HepG2 (cell line): ENCODE data around the gene KCNF1. TPM values are rescaled to one million over a fixed set of nuclear protein-coding genes. Genes with fewer than 3 reads are reported as not detected.
A peak's percentile ranks its signal among the peaks of the same experiment; 100 is the strongest.

Experiments
- CENPX ChIP-seq: sonication (generic); formaldehyde crosslinking; IDR thresholded peaks from 2 replicates; pipeline ENCODE4 v1.9.0; 2021; ENCODE audit warnings: mild to moderate bottlenecking, missing genetic modification reagents, moderate library complexity
- IRX3 ChIP-seq: sonication (generic); formaldehyde crosslinking; IDR thresholded peaks from 2 replicates; pipeline ENCODE4 v1.8.1; 2023; ENCODE audit warnings: mild to moderate bottlenecking, low read depth, missing genetic modification reagents, borderline replicate concordance
- MAZ ChIP-seq, 2 experiments: sonication (generic) in 1 of 2; formaldehyde crosslinking in 1 of 2; IDR thresholded peaks; 2 replicates each; pipeline versions ENCODE4 v1.5.0 to v1.6.1; 2012 to 2020; ENCODE audit warnings: low read depth in 2 of 2, mild to moderate bottlenecking in 2 of 2, borderline replicate concordance in 1 of 2, improper control_type of control experiment in 1 of 2, low read length in 1 of 2, missing genetic modification reagents in 1 of 2, moderate library complexity in 1 of 2
- MTA3 ChIP-seq: sonication (generic); formaldehyde crosslinking; IDR thresholded peaks from 2 replicates; pipeline ENCODE4 v1.4.0; 2020; ENCODE audit warnings: missing genetic modification reagents
- NR2C2 ChIP-seq: sonication (generic); formaldehyde crosslinking; IDR thresholded peaks from 2 replicates; pipeline ENCODE4 v1.4.0; 2020; ENCODE audit warnings: missing genetic modification reagents, mild to moderate bottlenecking, moderate library complexity, borderline replicate concordance
- NR2F1 ChIP-seq, 2 experiments: fragments of 450-650 bp in 1 of 2; formaldehyde crosslinking in 1 of 2; IDR thresholded peaks; 2 replicates each; pipeline versions ENCODE4 v1.5.0 to v1.6.1; 2016 to 2020; ENCODE audit warnings: mild to moderate bottlenecking in 1 of 2, missing compliant biosample characterization in 1 of 2, missing genetic modification reagents in 1 of 2, moderate library complexity in 1 of 2
- POLR2AphosphoS2 ChIP-seq: IDR thresholded peaks from 2 replicates; pipeline ENCODE4 v1.6.1; 2011; ENCODE audit warnings: low read depth, low read length, improper control_type of control experiment
- SIX4 ChIP-seq: sonication (generic); formaldehyde crosslinking; IDR thresholded peaks from 2 replicates; pipeline ENCODE4 v1.4.0; 2020; ENCODE audit warnings: missing genetic modification reagents
- SSRP1 ChIP-seq: IDR thresholded peaks from 2 replicates; pipeline ENCODE4 v1.6.1; 2016; ENCODE audit warnings: control low read depth
- YY1 ChIP-seq: IDR thresholded peaks from 2 replicates; pipeline ENCODE4 v1.6.1; 2011; ENCODE audit warnings: low read length, low read depth, moderate library complexity, mild to moderate bottlenecking; ENCODE audit not compliant: insufficient read depth, insufficient replicate concordance
- ZNF589 ChIP-seq: sonication (generic); formaldehyde crosslinking; conservative IDR thresholded peaks from 2 replicates; pipeline ENCODE4 v1.8.0; 2022; ENCODE audit warnings: mild to moderate bottlenecking, moderate library complexity, missing genetic modification reagents
- ZNF616 ChIP-seq: sonication (generic); formaldehyde crosslinking; IDR thresholded peaks from 2 replicates; pipeline ENCODE4 v1.5.0; 2020; ENCODE audit warnings: low read depth, mild to moderate bottlenecking, missing genetic modification reagents
- polyA plus RNA-seq, 8 experiments: library from polyadenylated mRNA; depleted of rRNA in 3 of 8; stranded (reverse) in 7 of 8; unstranded in 1 of 8; fragments of >200 nt; fragmentation: Illumina TruSeq in 4 of 8; extraction: Trizol in 4 of 8; gene quantifications; 2 replicates each; pipeline versions ENCODE4 v1.2.1 to v1.2.3, GENCODE V29; 2011 to 2016; ENCODE audit warnings: low read depth in 4 of 8, missing spikeins in 1 of 8, mixed read lengths in 1 of 8; ENCODE audit not compliant: insufficient read depth in 1 of 8
- total RNA-seq, 5 experiments: library from RNA; depleted of rRNA; stranded (reverse); fragments of >200 nt; fragmentation: Illumina TruSeq; extraction: Trizol; gene quantifications; 2 replicates each; pipeline ENCODE4 v1.2.3, GENCODE V29; 2016; ENCODE audit warnings: low read depth in 1 of 5
- TF ChIP-seq, protein P1 (sequence below): sonication (generic); formaldehyde crosslinking; IDR thresholded peaks from 2 replicates; pipeline ENCODE4 v1.4.0; 2020; ENCODE audit warnings: missing genetic modification reagents
- TF ChIP-seq, protein P2 (sequence below): sonication (generic); formaldehyde crosslinking; IDR thresholded peaks from 2 replicates; pipeline ENCODE4 v1.8.1; 2023; ENCODE audit warnings: mild to moderate bottlenecking, missing genetic modification reagents
- TF ChIP-seq, protein P3 (sequence below): sonication (generic); formaldehyde crosslinking; IDR thresholded peaks from 2 replicates; pipeline ENCODE4 v1.9.0; 2021; ENCODE audit warnings: missing genetic modification reagents, borderline replicate concordance

The KCNF1 gene
- total and polyA plus RNA-seq, 2 of the 13 experiments (the other 11 are each of a cell fraction or from before 2014, with no cell fraction given): 0.09 to 0.12 TPM

DNA sequence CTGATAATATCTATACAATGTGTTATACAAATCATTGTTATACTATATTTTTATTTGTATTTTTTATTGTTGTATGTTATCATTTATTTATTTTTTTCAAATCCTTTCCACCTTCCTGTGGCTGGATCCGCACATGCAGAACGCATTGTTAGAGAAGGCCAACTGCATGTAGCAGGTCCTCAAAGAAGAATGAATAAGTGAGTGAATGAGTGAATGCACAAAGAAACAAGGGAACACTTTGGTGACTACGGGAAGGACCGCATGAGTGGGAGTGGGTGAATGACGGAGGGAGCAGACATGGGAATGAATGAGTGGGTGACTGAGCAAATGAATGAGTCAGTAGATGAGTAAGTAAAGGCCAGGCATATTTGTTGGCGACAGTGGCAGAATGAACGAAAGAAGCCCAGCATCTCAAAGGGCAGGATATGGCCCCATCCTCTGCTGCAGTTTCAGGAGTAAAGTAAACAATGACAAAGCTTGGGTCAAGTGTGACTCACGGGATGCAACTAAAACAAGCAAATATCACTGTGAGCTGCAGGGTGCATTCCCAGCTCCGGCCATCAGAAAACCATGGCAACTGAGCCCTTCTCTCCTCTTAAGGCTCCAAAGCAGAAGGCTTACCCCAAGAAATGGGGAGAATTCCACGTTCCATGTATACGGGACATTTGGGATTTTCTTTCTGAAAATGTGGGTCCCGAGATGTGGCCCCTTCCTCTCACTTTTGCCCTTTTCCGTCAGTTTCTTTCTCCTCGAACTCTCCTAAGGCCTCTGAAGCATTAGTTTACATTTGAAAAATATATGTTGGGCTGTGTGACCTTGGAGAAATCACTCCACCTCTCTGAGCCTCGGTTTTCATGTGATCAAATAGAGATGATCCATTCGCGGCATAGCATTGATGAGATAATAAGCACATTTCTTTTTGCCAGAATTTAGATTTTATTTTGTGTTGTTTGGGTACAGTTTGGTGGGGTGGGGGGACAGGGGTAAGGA is 24.5 kb downstream of the KCNF1 start (continued):
- TF ChIP-seq, protein P1, sequence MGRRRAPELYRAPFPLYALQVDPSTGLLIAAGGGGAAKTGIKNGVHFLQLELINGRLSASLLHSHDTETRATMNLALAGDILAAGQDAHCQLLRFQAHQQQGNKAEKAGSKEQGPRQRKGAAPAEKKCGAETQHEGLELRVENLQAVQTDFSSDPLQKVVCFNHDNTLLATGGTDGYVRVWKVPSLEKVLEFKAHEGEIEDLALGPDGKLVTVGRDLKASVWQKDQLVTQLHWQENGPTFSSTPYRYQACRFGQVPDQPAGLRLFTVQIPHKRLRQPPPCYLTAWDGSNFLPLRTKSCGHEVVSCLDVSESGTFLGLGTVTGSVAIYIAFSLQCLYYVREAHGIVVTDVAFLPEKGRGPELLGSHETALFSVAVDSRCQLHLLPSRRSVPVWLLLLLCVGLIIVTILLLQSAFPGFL (CRISPR knock-in tag): no peak
- TF ChIP-seq MTA3 (CRISPR knock-in tag) (no peak), MAZ (IDR thresholded peaks at IDR 0.05; ENCODE audit: borderline replicate concordance, low read depth, low read length) (no peak; the same call in 1 of the 2 replicates), MAZ (CRISPR knock-in tag; IDR thresholded peaks at IDR 0.05; ENCODE audit: low read depth) (peak; percentile 43; the same call in 1 of the 2 replicates), IRX3 (no peak), NR2F1 (CRISPR knock-in tag; IDR thresholded peaks at IDR 0.05) (peak; percentile 86 to 94; a peak in 3 of 4 replicates), SSRP1 (no peak), NR2C2 (peak; percentile 65; the same call in 1 of the 2 replicates), CENPX (CRISPR knock-in tag) (no peak), ZNF589 (0 out of 2 replicates have a peak, but pooled peaks have one; percentile 37), ZNF616 (CRISPR knock-in tag) (no peak), YY1 (no peak), POLR2AphosphoS2 (no peak), SIX4 (CRISPR knock-in tag) (peak; percentile 56; the same call in 1 of the 2 replicates)
- TF ChIP-seq, protein P2, sequence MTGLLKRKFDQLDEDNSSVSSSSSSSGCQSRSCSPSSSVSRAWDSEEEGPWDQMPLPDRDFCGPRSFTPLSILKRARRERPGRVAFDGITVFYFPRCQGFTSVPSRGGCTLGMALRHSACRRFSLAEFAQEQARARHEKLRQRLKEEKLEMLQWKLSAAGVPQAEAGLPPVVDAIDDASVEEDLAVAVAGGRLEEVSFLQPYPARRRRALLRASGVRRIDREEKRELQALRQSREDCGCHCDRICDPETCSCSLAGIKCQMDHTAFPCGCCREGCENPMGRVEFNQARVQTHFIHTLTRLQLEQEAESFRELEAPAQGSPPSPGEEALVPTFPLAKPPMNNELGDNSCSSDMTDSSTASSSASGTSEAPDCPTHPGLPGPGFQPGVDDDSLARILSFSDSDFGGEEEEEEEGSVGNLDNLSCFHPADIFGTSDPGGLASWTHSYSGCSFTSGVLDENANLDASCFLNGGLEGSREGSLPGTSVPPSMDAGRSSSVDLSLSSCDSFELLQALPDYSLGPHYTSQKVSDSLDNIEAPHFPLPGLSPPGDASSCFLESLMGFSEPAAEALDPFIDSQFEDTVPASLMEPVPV (CRISPR knock-in tag): no peak
- TF ChIP-seq, protein P3, sequence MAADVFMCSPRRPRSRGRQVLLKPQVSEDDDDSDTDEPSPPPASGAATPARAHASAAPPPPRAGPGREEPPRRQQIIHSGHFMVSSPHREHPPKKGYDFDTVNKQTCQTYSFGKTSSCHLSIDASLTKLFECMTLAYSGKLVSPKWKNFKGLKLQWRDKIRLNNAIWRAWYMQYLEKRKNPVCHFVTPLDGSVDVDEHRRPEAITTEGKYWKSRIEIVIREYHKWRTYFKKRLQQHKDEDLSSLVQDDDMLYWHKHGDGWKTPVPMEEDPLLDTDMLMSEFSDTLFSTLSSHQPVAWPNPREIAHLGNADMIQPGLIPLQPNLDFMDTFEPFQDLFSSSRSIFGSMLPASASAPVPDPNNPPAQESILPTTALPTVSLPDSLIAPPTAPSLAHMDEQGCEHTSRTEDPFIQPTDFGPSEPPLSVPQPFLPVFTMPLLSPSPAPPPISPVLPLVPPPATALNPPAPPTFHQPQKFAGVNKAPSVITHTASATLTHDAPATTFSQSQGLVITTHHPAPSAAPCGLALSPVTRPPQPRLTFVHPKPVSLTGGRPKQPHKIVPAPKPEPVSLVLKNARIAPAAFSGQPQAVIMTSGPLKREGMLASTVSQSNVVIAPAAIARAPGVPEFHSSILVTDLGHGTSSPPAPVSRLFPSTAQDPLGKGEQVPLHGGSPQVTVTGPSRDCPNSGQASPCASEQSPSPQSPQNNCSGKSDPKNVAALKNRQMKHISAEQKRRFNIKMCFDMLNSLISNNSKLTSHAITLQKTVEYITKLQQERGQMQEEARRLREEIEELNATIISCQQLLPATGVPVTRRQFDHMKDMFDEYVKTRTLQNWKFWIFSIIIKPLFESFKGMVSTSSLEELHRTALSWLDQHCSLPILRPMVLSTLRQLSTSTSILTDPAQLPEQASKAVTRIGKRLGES (CRISPR knock-in tag): no peak
